H9 (cell line): Measurements from ENCODE around the gene GRIK3. TPM values are rescaled to one million over a fixed set of nuclear protein-coding genes. Genes with fewer than 3 reads are reported as not detected.

Experiments
- DNase-seq: peaks from one replicate; pipeline ENCODE4 v3.0.0-alpha.2; 2017
- H2AFZ ChIP-seq: one replicate; pipeline ENCODE4 v1.6.1; 2013; ENCODE audit warnings: mild to moderate bottlenecking, low read length, control low read depth, moderate library complexity
- H2AK5ac ChIP-seq: 2 replicates; pipeline ENCODE4 v1.6.1; 2013; ENCODE audit warnings: low read length, control low read depth, mixed read lengths; ENCODE audit not compliant: insufficient read length
- H2BK120ac ChIP-seq: one replicate; pipeline ENCODE4 v1.6.1; 2013; ENCODE audit warnings: low read depth, mild to moderate bottlenecking, low read length, control low read depth, inconsistent platforms; ENCODE audit not compliant: poor library complexity, severe bottlenecking
- H2BK12ac ChIP-seq: 2 replicates; pipeline ENCODE4 v1.6.1; 2013; ENCODE audit warnings: low read length, control low read depth, mixed read lengths, low read depth; ENCODE audit not compliant: insufficient read length
- H2BK15ac ChIP-seq: 2 replicates; pipeline ENCODE4 v1.6.1; 2013; ENCODE audit warnings: low read depth, low read length, control low read depth
- H2BK20ac ChIP-seq: one replicate; pipeline ENCODE4 v1.6.1; 2013; ENCODE audit warnings: low read depth, mild to moderate bottlenecking, low read length, control low read depth, inconsistent platforms; ENCODE audit not compliant: poor library complexity, severe bottlenecking
- H2BK5ac ChIP-seq: 2 replicates; pipeline ENCODE4 v1.6.1; 2013; ENCODE audit warnings: low read length, control low read depth, mixed read lengths; ENCODE audit not compliant: insufficient read length
- H3K14ac ChIP-seq: 2 replicates; pipeline ENCODE4 v1.6.1; 2013; ENCODE audit warnings: low read length, control low read depth; ENCODE audit not compliant: insufficient read depth
- H3K18ac ChIP-seq: 2 replicates; pipeline ENCODE4 v1.6.1; 2013; ENCODE audit warnings: low read depth, mild to moderate bottlenecking, mixed read lengths, low read length, control low read depth; ENCODE audit not compliant: insufficient read length
- H3K23ac ChIP-seq: 2 replicates; pipeline ENCODE4 v1.6.1; 2013; ENCODE audit warnings: low read length, control low read depth, mixed read lengths, low read depth; ENCODE audit not compliant: insufficient read length
- H3K23me2 ChIP-seq: 2 replicates; pipeline ENCODE4 v1.6.1; 2013; ENCODE audit warnings: low read depth, mild to moderate bottlenecking, mixed read lengths, low read length, control low read depth; ENCODE audit not compliant: insufficient read length, poor library complexity, severe bottlenecking
- H3K27ac ChIP-seq: 2 replicates; pipeline ENCODE4 v1.5.1; 2013; ENCODE audit warnings: low read length, control low read depth, mixed read lengths, low read depth; ENCODE audit not compliant: insufficient read length
- H3K27me3 ChIP-seq: 2 replicates; pipeline ENCODE4 v1.6.1; 2013; ENCODE audit warnings: low read length, control low read depth, inconsistent platforms; ENCODE audit not compliant: insufficient read depth
- H3K4ac ChIP-seq: 2 replicates; pipeline ENCODE4 v1.6.1; 2013; ENCODE audit warnings: low read depth, mild to moderate bottlenecking, control low read depth, inconsistent platforms, low read length, moderate library complexity
- H3K4me1 ChIP-seq: 2 replicates; pipeline ENCODE4 v1.6.1; 2013; ENCODE audit warnings: low read length, control low read depth, inconsistent platforms; ENCODE audit not compliant: insufficient read depth
- H3K4me2 ChIP-seq: 2 replicates; pipeline ENCODE4 v1.6.1; 2013; ENCODE audit warnings: low read length, control low read depth, mixed read lengths; ENCODE audit not compliant: insufficient read length, insufficient read depth
- H3K56ac ChIP-seq: 2 replicates; pipeline ENCODE4 v1.6.1; 2013; ENCODE audit warnings: low read depth, mild to moderate bottlenecking, mixed read lengths, low read length, control low read depth; ENCODE audit not compliant: insufficient read length
- H3K79me1 ChIP-seq: 2 replicates; pipeline ENCODE4 v1.6.1; 2013; ENCODE audit warnings: low read depth, mild to moderate bottlenecking, moderate library complexity, low read length, control low read depth, inconsistent platforms; ENCODE audit not compliant: insufficient read depth, poor library complexity, severe bottlenecking
- H3K79me2 ChIP-seq: 2 replicates; pipeline ENCODE4 v1.6.1; 2013; ENCODE audit warnings: low read length, control low read depth, inconsistent platforms; ENCODE audit not compliant: insufficient read depth
- H3K9ac ChIP-seq: 2 replicates; pipeline ENCODE4 v1.6.1; 2013; ENCODE audit warnings: low read length, control low read depth, mixed read lengths; ENCODE audit not compliant: insufficient read length; ENCODE audit errors: extremely low read depth
- H3K9me3 ChIP-seq: one replicate; pipeline ENCODE4 v1.6.1; 2013; ENCODE audit warnings: low read depth, low read length, inconsistent platforms; ENCODE audit not compliant: control insufficient read depth
- H3T11ph ChIP-seq: one replicate; pipeline ENCODE4 v1.6.1; 2013; ENCODE audit warnings: mild to moderate bottlenecking, low read length, control low read depth, inconsistent platforms
- H4K20me1 ChIP-seq: one replicate; pipeline ENCODE4 v1.6.1; 2013; ENCODE audit not compliant: control insufficient read depth, insufficient read length, insufficient read depth
- H4K5ac ChIP-seq: 2 replicates; pipeline ENCODE4 v1.6.1; 2013; ENCODE audit warnings: low read depth, mild to moderate bottlenecking, mixed read lengths, low read length, control low read depth; ENCODE audit not compliant: insufficient read length
- H4K8ac ChIP-seq: replicated peaks from 2 replicates; pipeline ENCODE4 v1.6.1; 2013; ENCODE audit warnings: low read length, control low read depth, mixed read lengths, low read depth; ENCODE audit not compliant: insufficient read length
- H4K91ac ChIP-seq: 2 replicates; pipeline ENCODE4 v1.6.1; 2013; ENCODE audit warnings: low read depth, mild to moderate bottlenecking, moderate library complexity, mixed read lengths, low read length, control low read depth; ENCODE audit not compliant: insufficient read length
- H3K27ac Mint-ChIP-seq, 3 experiments: 2 replicates in 2 of 3; 3 replicates in 1 of 3; pipeline ENCODE4 v1.8.0; 2020 to 2021; ENCODE audit warnings: mixed read lengths in 3 of 3, mild to moderate bottlenecking in 1 of 3, moderate library complexity in 1 of 3
- H3K27me3 Mint-ChIP-seq: 2 replicates; pipeline ENCODE4 v1.8.0; 2021; ENCODE audit warnings: low read depth, mild to moderate bottlenecking, moderate library complexity, mixed read lengths
- H3K36me3 Mint-ChIP-seq, 3 experiments: 2 replicates in 2 of 3; 3 replicates in 1 of 3; pipeline ENCODE4 v1.8.0; 2020 to 2021; ENCODE audit warnings: low read depth in 3 of 3, mixed read lengths in 3 of 3; ENCODE audit not compliant: insufficient read depth in 1 of 3
- H3K4me1 Mint-ChIP-seq, 2 experiments: 2 replicates each; pipeline ENCODE4 v1.8.0; 2020; ENCODE audit warnings: mixed read lengths in 2 of 2
- H3K4me3 Mint-ChIP-seq, 2 experiments: 2 replicates in 1 of 2; 3 replicates in 1 of 2; pipeline ENCODE4 v1.8.0; 2020 to 2021; ENCODE audit warnings: mild to moderate bottlenecking in 2 of 2, mixed read lengths in 2 of 2, moderate library complexity in 1 of 2
- H3K9me3 Mint-ChIP-seq, 2 experiments: 2 replicates in 1 of 2; 3 replicates in 1 of 2; pipeline ENCODE4 v1.8.0; 2020; ENCODE audit warnings: mild to moderate bottlenecking in 2 of 2, mixed read lengths in 2 of 2, moderate library complexity in 1 of 2
- CTCF ChIP-seq: fragments of 200-600 bp; sonication (generic); conservative IDR thresholded peaks from 3 replicates; pipeline ENCODE4 v1.8.0; 2021; ENCODE audit warnings: antibody characterized with exemption, mild to moderate bottlenecking
- WGBS: extraction: QIAGEN DNeasy Blood & Tissue Kit; methylation state at CpG from one replicate; pipeline ENCODE4 v1.1.7; 2013; ENCODE audit warnings: missing lambda C conversion rate, low lambda C conversion rate, mixed read lengths; ENCODE audit not compliant: insufficient read length; ENCODE audit errors: extremely low coverage; 5-methylcytosine and 5-hydroxymethylcytosine counted together
- total RNA-seq: library from RNA; stranded (reverse); gene quantifications from 2 replicates; pipeline ENCODE4 v1.2.1, GENCODE V29; 2021

GRIK3 gene
- total RNA-seq, 1 experiment from 2014 or later = 1.7 TPM

DNA sequence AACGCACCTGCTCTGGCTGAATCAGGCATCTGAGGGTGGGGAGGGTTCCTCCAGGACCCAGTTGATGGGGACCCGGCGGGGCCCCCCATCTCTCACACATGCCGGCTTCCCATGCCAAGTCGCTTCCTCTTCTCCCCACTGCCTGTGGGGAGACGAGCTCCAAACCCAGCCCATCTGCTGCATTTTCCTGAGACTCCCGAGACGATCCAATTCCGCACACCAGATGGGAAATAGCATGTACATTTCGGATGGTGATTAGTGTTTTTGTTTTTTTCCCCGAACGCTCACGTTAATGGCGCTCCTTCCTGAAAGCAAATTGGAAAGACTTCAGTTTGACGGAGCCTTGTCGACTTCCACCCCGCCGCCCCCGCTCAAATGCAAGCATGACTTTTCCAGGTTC is 13.2 kb upstream of the GRIK3 start:
- H4K91ac ChIP-seq = no peak overlapping the region
- no peaks in the 10 kb centered on the region for H3K79me1 ChIP-seq
- Mint-ChIP-seq H3K27me3 (peaks cover 4% of the 10 kb centered on the region), H3K4me1 (peaks cover 40 to 42% of the 10 kb centered on the region in 2 experiments), H3K27ac (no peak overlapping the region), H3K9me3 (no peaks in the 10 kb centered on the region; a peak in 1 of 5 replicates), H3K36me3 (no peaks in the 10 kb centered on the region), H3K4me3 (peak overlapping the region in 1 of 2 experiments; percentile 48; a peak in 1 of 5 replicates)
- H3K4ac ChIP-seq = no peak overlapping the region
- no peak overlapping the region for H2BK20ac ChIP-seq
- no peaks in the 10 kb centered on the region for H3K9me3 ChIP-seq
- H2BK5ac ChIP-seq = no peak overlapping the region
- H3K18ac ChIP-seq = no peak overlapping the region
- no peak overlapping the region for H2BK15ac ChIP-seq
- no peak overlapping the region for H3K9ac ChIP-seq
- no peak overlapping the region for H2AFZ ChIP-seq
- no peaks in the 10 kb centered on the region for H3K27me3 ChIP-seq
- no peak overlapping the region for H4K8ac ChIP-seq
- H3K56ac ChIP-seq = no peak overlapping the region
- H3K23me2 ChIP-seq = no peaks in the 10 kb centered on the region
- H2AK5ac ChIP-seq = no peak overlapping the region
- no peak overlapping the region for H3K27ac ChIP-seq
- H3K23ac ChIP-seq = no peak overlapping the region
- no peak overlapping the region for H4K5ac ChIP-seq
- H2BK12ac ChIP-seq = no peak overlapping the region
- peaks cover 18% of the 10 kb centered on the region for H3K4me1 ChIP-seq
- H4K20me1 ChIP-seq = no peaks in the 10 kb centered on the region
- no peak overlapping the region for H3K4me2 ChIP-seq
- TF ChIP-seq CTCF = no peak
- H2BK120ac ChIP-seq = no peak overlapping the region
- no peaks in the 10 kb centered on the region for H3K79me2 ChIP-seq
- no CpG with 5 or more reads among the region's 19 CpGs for WGBS
- H3T11ph ChIP-seq = no peak overlapping the region
- H3K14ac ChIP-seq = no peak overlapping the region
- no peak for DNase-seq
